ENCODE measurements around the gene MYLK. TPM values are rescaled to one million over a fixed set of nuclear protein-coding genes. Genes with fewer than 3 reads are reported as not detected.

MYLK gene
- polyA plus RNA-seq, 2 donors, result 14.2 to 104 TPM

- Histone ChIP-seq H3K27me3 (ENCODE audit: control insufficient read depth in 1 of 2, insufficient read depth in 2 of 2, low read length in 2 of 2) (no peaks in the 10 kb centered on the region), H3K9me3 (ENCODE audit: control insufficient read depth in 2 of 2, insufficient read depth in 1 of 2, low read depth in 1 of 2, low read length in 1 of 2) (no peaks in the 10 kb centered on the region), H3K4me3 (ENCODE audit: low read depth in 1 of 2, low read length in 2 of 2) (no peak overlapping the region), H3K27ac (ENCODE audit: low read depth in 2 of 2, low read length in 1 of 2) (no peak overlapping the region), H3K36me3 (ENCODE audit: control insufficient read depth in 2 of 2, insufficient read depth in 2 of 2, low read length in 1 of 2) (no peaks in the 10 kb centered on the region), H3K4me1 (ENCODE audit: control insufficient read depth in 2 of 2, insufficient read depth in 2 of 2, low read length in 1 of 2) (no peaks in the 10 kb centered on the region)
- 56 to 63% methylated on average over 1 of the region's 1 CpG for WGBS, 2 donors
These were observed 101.0 kb downstream of the MYLK start for GRCh38 chr3:123783050-123783689.

GRCh38 chr3:123782488-123782887 lies 101.6 kb downstream of the MYLK start:
- no peaks in the 10 kb centered on the region for H3K36me3 ChIP-seq (ENCODE audit: control insufficient read depth in 2 of 2, insufficient read depth in 2 of 2, low read length in 1 of 2)
- H3K27ac ChIP-seq (ENCODE audit: low read depth in 2 of 2, low read length in 1 of 2), result no peak overlapping the region
- H3K4me1 ChIP-seq (ENCODE audit: control insufficient read depth in 2 of 2, insufficient read depth in 2 of 2, low read length in 1 of 2), result no peaks in the 10 kb centered on the region
- no peaks in the 10 kb centered on the region for H3K9me3 ChIP-seq (ENCODE audit: control insufficient read depth in 2 of 2, insufficient read depth in 1 of 2, low read depth in 1 of 2, low read length in 1 of 2)
- no peaks in the 10 kb centered on the region for H3K27me3 ChIP-seq (ENCODE audit: control insufficient read depth in 1 of 2, insufficient read depth in 2 of 2, low read length in 2 of 2)
- 49 to 52% methylated on average over 4 of the region's 4 CpGs for WGBS, 2 donors
- H3K4me3 ChIP-seq (ENCODE audit: low read depth in 1 of 2, low read length in 2 of 2), result no peak overlapping the region

- Histone ChIP-seq H3K4me3 (ENCODE audit: low read depth in 1 of 2, low read length in 2 of 2) (no peak overlapping the region), H3K4me1 (ENCODE audit: control insufficient read depth in 2 of 2, insufficient read depth in 2 of 2, low read length in 1 of 2) (no peaks in the 10 kb centered on the region), H3K27me3 (ENCODE audit: control insufficient read depth in 1 of 2, insufficient read depth in 2 of 2, low read length in 2 of 2) (no peaks in the 10 kb centered on the region), H3K36me3 (ENCODE audit: control insufficient read depth in 2 of 2, insufficient read depth in 2 of 2, low read length in 1 of 2) (no peaks in the 10 kb centered on the region), H3K27ac (ENCODE audit: low read depth in 2 of 2, low read length in 1 of 2) (no peak overlapping the region), H3K9me3 (ENCODE audit: control insufficient read depth in 2 of 2, insufficient read depth in 1 of 2, low read depth in 1 of 2, low read length in 1 of 2) (no peaks in the 10 kb centered on the region)
- whole genome bisulfite sequencing, 2 donors, result 79 to 85% methylated on average over 6 of the region's 6 CpGs
These were observed 102.4 kb downstream of the MYLK start for GRCh38 chr3:123781571-123782275.

GRCh38 chr3:123781138-123781537 lies 103.0 kb downstream of the MYLK start:
- WGBS, 2 donors, result 75 to 76% methylated on average over 2 of the region's 2 CpGs
- no peak overlapping the region for H3K27ac ChIP-seq (ENCODE audit: low read depth in 2 of 2, low read length in 1 of 2)
- H3K4me1 ChIP-seq (ENCODE audit: control insufficient read depth in 2 of 2, insufficient read depth in 2 of 2, low read length in 1 of 2), result no peaks in the 10 kb centered on the region
- no peaks in the 10 kb centered on the region for H3K27me3 ChIP-seq (ENCODE audit: control insufficient read depth in 1 of 2, insufficient read depth in 2 of 2, low read length in 2 of 2)
- H3K36me3 ChIP-seq (ENCODE audit: control insufficient read depth in 2 of 2, insufficient read depth in 2 of 2, low read length in 1 of 2), result no peaks in the 10 kb centered on the region
- H3K9me3 ChIP-seq (ENCODE audit: control insufficient read depth in 2 of 2, insufficient read depth in 1 of 2, low read depth in 1 of 2, low read length in 1 of 2), result no peaks in the 10 kb centered on the region
- H3K4me3 ChIP-seq (ENCODE audit: low read depth in 1 of 2, low read length in 2 of 2), result no peak overlapping the region

GRCh38 chr3:123780656-123781055 lies 103.5 kb downstream of the MYLK start:
- no peak overlapping the region for H3K27ac ChIP-seq (ENCODE audit: low read depth in 2 of 2, low read length in 1 of 2)
- H3K4me3 ChIP-seq (ENCODE audit: low read depth in 1 of 2, low read length in 2 of 2), result no peak overlapping the region
- no peaks in the 10 kb centered on the region for H3K27me3 ChIP-seq (ENCODE audit: control insufficient read depth in 1 of 2, insufficient read depth in 2 of 2, low read length in 2 of 2)
- no peaks in the 10 kb centered on the region for H3K4me1 ChIP-seq (ENCODE audit: control insufficient read depth in 2 of 2, insufficient read depth in 2 of 2, low read length in 1 of 2)
- no peaks in the 10 kb centered on the region for H3K9me3 ChIP-seq (ENCODE audit: control insufficient read depth in 2 of 2, insufficient read depth in 1 of 2, low read depth in 1 of 2, low read length in 1 of 2)
- WGBS, 2 donors, result 75 to 81% methylated on average over 6 of the region's 6 CpGs
- H3K36me3 ChIP-seq (ENCODE audit: control insufficient read depth in 2 of 2, insufficient read depth in 2 of 2, low read length in 1 of 2), result no peaks in the 10 kb centered on the region

- Histone ChIP-seq H3K27ac (ENCODE audit: low read depth in 2 of 2, low read length in 1 of 2) (peak overlapping the region in 1 of 2 donors; percentile 42), H3K4me3 (ENCODE audit: low read depth in 1 of 2, low read length in 2 of 2) (no peak overlapping the region), H3K4me1 (ENCODE audit: control insufficient read depth in 2 of 2, insufficient read depth in 2 of 2, low read length in 1 of 2) (no peaks in the 10 kb centered on the region), H3K9me3 (ENCODE audit: control insufficient read depth in 2 of 2, insufficient read depth in 1 of 2, low read depth in 1 of 2, low read length in 1 of 2) (no peaks in the 10 kb centered on the region), H3K27me3 (ENCODE audit: control insufficient read depth in 1 of 2, insufficient read depth in 2 of 2, low read length in 2 of 2) (no peaks in the 10 kb centered on the region), H3K36me3 (ENCODE audit: control insufficient read depth in 2 of 2, insufficient read depth in 2 of 2, low read length in 1 of 2) (no peaks in the 10 kb centered on the region)
- WGBS, 2 donors, result 88 to 89% methylated on average over 10 of the region's 10 CpGs
These were observed 104.4 kb downstream of the MYLK start for GRCh38 chr3:123779655-123780231.

GRCh38 chr3:123778991-123779622 lies 105.0 kb downstream of the MYLK start:
- peak overlapping the region in 1 of 2 donors; percentile 42 for H3K27ac ChIP-seq (ENCODE audit: low read depth in 2 of 2, low read length in 1 of 2)
- no peak overlapping the region for H3K4me3 ChIP-seq (ENCODE audit: low read depth in 1 of 2, low read length in 2 of 2)
- H3K27me3 ChIP-seq (ENCODE audit: control insufficient read depth in 1 of 2, insufficient read depth in 2 of 2, low read length in 2 of 2), result no peaks in the 10 kb centered on the region
- H3K9me3 ChIP-seq (ENCODE audit: control insufficient read depth in 2 of 2, insufficient read depth in 1 of 2, low read depth in 1 of 2, low read length in 1 of 2), result no peaks in the 10 kb centered on the region
- WGBS, 2 donors, result 63 to 68% methylated on average over 8 of the region's 8 CpGs
- H3K36me3 ChIP-seq (ENCODE audit: control insufficient read depth in 2 of 2, insufficient read depth in 2 of 2, low read length in 1 of 2), result no peaks in the 10 kb centered on the region
- H3K4me1 ChIP-seq (ENCODE audit: control insufficient read depth in 2 of 2, insufficient read depth in 2 of 2, low read length in 1 of 2), result no peaks in the 10 kb centered on the region

GRCh38 chr3:123778525-123778924 lies 105.6 kb downstream of the MYLK start:
- H3K4me1 ChIP-seq (ENCODE audit: control insufficient read depth in 2 of 2, insufficient read depth in 2 of 2, low read length in 1 of 2), result peaks cover 0 to 3% of the 10 kb centered on the region in 2 donors
- peak overlapping the region in 1 of 2 donors; percentile 40 for H3K27ac ChIP-seq (ENCODE audit: low read depth in 2 of 2, low read length in 1 of 2)
- no peaks in the 10 kb centered on the region for H3K27me3 ChIP-seq (ENCODE audit: control insufficient read depth in 1 of 2, insufficient read depth in 2 of 2, low read length in 2 of 2)
- no peaks in the 10 kb centered on the region for H3K36me3 ChIP-seq (ENCODE audit: control insufficient read depth in 2 of 2, insufficient read depth in 2 of 2, low read length in 1 of 2)
- H3K4me3 ChIP-seq (ENCODE audit: low read depth in 1 of 2, low read length in 2 of 2), result no peak overlapping the region
- WGBS, 2 donors, result 89 to 93% methylated on average over 7 of the region's 7 CpGs
- no peaks in the 10 kb centered on the region for H3K9me3 ChIP-seq (ENCODE audit: control insufficient read depth in 2 of 2, insufficient read depth in 1 of 2, low read depth in 1 of 2, low read length in 1 of 2)

- no peak overlapping the region for H3K4me3 ChIP-seq (ENCODE audit: low read depth in 1 of 2, low read length in 2 of 2)
- 76 to 79% methylated on average over 5 of the region's 5 CpGs for WGBS, 2 donors
These were observed 107.9 kb downstream of the MYLK start for GRCh38 chr3:123776071-123776782.

More at GRCh38 chr3:123776071-123776782, 107.9 kb downstream of the MYLK start:
- peaks cover 0 to 3% of the 10 kb centered on the region in 2 donors for H3K4me1 ChIP-seq (ENCODE audit: control insufficient read depth in 2 of 2, insufficient read depth in 2 of 2, low read length in 1 of 2)
- no peaks in the 10 kb centered on the region for H3K36me3 ChIP-seq (ENCODE audit: control insufficient read depth in 2 of 2, insufficient read depth in 2 of 2, low read length in 1 of 2)
- H3K27ac ChIP-seq (ENCODE audit: low read depth in 2 of 2, low read length in 1 of 2), result no peak overlapping the region
- no peaks in the 10 kb centered on the region for H3K27me3 ChIP-seq (ENCODE audit: control insufficient read depth in 1 of 2, insufficient read depth in 2 of 2, low read length in 2 of 2)
- no peaks in the 10 kb centered on the region for H3K9me3 ChIP-seq (ENCODE audit: control insufficient read depth in 2 of 2, insufficient read depth in 1 of 2, low read depth in 1 of 2, low read length in 1 of 2)

All from esophagus (tissue), 2 donors.